ENCODE results near the gene TRIP12.
"Not testable (repeated sequence)": the region's sequence is repeated elsewhere in the genome, so short reads cannot be mapped to it uniquely, and the experiment has no call there.

The TRIP12 gene

DNA sequence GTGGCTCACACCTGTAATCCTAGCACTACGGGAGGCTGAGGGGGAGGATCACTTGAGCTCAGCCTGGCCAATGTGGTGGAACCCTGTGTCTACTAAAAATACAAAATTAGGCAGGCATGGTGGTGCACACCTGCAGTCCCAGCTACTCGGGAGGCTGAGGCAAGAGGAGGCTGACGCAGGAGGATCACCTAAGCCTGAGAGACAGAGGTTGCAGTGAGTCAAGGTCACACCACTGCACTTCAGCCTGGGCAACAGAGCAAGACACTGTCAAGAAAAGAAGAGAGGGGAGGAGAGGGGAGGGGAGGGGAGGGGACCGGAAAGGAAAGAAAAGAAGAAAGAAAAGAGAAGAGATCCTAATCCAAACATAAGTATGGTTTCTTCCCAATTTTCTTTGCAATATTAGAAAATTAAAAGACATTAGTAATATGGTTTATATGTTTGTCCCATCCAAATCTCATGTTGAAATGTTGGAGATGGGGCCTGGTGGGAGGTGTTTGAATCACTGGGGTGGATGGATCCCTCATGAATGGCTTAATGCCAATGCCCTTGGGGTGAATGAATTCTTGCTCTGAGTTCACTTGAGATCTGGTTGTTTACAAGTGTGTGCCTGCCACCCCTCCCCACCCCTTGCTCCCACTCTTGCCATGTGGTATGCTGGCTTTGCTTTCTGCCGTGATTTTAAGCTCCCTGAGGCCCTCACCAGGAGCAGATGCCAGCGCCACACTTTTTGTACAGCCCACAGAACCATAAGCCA is 50.7 kb downstream of the TRIP12 start:
- no peak for DNase-seq

- no peak for DNase-seq
Observed at GRCh38 chr2:229869226-229869625, 52.6 kb downstream of the TRIP12 start.

- DNase-seq: no peak
Observed at GRCh38 chr2:229868794-229869193, 53.0 kb downstream of the TRIP12 start.

DNA sequence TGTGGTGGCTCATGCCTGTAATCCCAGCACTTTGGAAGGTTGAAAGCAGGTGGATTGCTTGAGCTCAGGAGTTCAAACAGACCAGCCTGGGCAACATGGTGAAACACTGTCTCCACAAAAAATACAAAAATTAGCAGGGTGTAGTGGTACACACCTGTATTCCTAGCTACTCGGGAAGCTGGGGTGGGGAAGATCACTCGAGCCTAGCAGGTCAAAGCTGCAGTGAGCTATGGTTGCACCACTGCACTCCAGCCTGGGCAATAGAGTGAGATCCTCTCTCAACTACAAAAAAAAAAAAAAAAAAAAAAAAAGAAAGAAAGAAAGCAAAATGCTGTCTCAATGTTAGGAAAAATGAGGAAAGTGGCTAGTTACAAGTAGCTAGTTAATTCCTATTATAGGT is 56.8 kb downstream of the TRIP12 start:
- no peak for DNase-seq

DNA sequence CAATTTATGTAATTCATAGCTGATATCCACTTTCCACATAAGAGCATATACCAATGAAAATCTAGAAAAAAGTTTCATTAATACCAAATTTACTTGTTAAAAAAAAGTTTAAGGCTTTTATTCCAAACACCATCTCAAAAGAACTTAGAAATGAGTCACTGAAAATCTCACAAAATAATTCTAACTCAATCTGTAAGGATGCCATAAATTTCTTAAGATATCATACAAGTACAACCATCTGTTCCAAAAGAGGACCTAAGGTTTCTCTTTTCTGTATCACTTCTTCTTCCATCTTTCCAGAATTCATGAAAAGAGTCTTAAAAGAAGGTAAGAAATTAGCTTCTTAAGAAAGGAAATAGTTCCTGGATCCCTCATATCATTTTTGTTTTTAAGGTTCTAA is 60.4 kb downstream of the TRIP12 start:
- DNase-seq: no peak

- DNase-seq: no peak
Observed at GRCh38 chr2:229860334-229860733, 61.5 kb downstream of the TRIP12 start.

GRCh38 chr2:229858351-229858750 is 63.5 kb downstream of the TRIP12 start:
- DNase-seq: no peak

DNA sequence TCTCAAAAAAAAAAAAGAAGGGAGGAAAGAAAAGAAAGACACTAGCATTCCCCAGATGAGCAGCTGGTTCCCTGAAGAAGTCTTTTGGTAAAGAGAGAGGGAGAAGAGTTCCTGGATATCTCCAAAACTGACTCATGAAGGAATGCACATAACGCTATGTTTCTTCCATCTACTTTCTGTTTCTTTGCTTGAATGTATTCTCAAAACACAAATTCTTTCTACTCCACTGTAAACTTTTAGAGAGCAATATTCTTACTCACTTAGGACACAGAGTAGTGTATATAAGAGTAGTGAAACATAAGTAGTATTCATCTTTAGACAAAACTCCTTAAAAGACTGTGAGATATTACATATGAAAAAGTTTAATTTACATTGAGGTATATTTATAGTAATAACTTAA is 64.2 kb downstream of the TRIP12 start:
- DNase-seq: no peak

DNA sequence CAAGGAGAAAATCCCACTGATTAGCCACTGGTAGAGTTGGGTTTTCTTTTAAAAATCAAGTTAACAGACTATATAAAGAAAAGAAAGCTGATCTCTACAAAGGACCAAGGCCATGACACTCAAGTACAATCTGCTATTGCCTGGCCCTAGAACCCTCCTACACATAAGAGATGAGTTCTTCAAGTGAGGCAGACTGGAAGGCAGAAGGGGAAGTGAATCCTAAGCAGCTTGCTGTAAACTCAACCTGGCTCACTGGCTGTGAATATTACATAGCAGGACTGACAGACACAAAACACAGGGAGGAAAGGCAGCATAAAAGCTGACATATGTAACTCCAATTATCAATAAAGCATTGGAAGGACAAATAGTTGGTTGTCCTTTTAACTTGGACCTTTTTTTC is 65.4 kb downstream of the TRIP12 start:
- no peak for DNase-seq

- DNase-seq: no peak
Observed at GRCh38 chr2:229855116-229855515, 66.7 kb downstream of the TRIP12 start.

DNA sequence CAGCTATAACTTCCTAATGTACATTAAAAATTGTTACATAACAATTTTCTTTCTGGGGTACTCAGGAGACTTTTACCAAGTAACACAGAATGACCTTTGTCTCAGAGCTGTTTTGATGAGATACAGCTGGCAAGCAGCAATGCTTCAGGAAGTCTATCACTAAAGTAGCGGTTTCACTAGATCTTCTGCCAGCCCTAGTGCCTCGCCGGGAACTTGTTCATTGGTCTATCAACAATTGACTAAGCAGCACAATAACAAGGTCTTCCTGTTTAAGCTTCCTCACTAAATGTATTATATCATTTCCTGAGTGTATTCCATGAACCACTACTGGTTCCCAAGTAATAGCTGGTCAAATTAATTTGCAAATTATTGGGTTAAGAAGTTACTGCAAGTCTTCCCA is 69.2 kb downstream of the TRIP12 start:
- DNase-seq: peak; percentile 69

DNA sequence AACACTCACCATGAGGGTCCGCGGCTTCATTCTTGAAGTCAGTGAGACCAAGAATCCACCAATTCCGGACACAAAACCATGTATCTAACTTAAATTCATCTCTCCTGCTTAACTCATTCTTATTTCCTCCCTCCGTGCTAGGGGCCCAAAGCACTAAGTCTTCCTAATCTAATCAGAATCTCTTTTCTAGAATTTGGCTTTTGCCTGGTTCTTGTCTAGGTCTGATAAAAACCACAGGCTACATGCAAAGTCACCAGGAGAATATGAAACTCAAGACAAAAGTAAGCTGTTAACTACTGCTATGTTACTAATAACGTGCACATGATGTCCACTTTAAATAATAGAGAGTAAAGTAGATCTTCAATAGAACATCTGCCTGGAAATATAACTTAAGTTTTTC is 69.9 kb downstream of the TRIP12 start:
- no peak for DNase-seq

- DNase-seq: peak; percentile 7
Observed at GRCh38 chr2:229850355-229851275, 71.2 kb downstream of the TRIP12 start.

DNA sequence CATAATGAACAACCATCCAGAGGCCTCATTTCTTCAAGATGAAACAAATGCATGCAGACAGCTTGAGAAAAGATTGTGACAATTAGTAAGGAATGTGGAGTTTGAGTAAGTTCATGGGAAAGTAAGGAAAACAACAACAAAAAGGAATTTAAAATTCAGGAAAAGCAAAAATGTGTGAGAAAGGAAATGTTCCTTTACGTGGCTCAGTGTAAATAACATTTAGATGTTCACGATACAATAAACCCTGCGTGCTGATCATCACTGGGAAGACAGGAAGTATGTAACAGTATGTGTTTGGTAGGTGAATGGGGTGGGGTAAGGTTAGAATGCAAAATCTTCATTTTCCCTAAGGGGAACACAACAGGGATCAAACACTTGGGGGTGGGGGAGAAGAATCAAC is 72.7 kb downstream of the TRIP12 start:
- DNase-seq: no peak

- no peak for DNase-seq
Observed at GRCh38 chr2:229843613-229844012, 78.2 kb downstream of the TRIP12 start.

DNA sequence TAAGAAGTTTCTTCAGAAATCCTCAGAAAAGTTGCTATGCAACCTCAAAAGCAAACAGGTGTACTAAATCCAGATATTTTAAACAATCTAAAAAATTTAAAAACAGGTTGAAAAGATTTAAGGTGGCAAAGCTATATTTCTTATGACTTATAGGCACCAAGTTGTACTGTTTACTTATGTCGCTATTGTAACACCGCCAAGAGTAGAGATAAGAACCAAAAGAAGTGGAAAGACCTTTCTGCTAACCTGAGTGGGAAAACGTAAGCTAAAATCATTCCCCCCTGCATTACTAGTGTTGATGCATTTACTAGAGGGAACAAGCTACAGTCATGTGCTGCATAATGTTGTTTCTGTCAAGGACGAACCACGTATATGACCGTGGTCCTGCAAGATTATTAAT is 83.1 kb downstream of the TRIP12 start:
- no peak for DNase-seq

DNA sequence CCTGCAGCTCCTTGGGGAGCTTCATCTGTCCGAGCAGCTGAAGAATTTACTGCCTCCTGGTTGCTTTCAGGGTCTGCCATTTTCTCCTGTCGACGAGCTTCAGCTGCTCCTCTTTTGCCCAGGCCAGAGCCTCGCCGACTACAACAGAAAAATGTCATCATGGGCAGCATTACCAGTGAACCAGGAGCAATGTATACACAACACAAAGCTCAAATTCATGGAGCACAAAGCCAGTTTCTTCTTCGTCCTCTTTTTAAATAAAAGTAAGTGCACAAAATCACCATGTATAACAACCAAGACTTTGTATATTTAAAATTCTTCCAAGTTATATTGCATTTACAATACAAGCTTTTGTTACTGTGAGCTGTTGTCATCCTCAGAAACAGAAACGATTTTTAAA is 85.0 kb downstream of the TRIP12 start:
- no peak for DNase-seq

- peak; percentile 58 for DNase-seq
Observed at GRCh38 chr2:229835596-229836283, 86.1 kb downstream of the TRIP12 start.

DNA sequence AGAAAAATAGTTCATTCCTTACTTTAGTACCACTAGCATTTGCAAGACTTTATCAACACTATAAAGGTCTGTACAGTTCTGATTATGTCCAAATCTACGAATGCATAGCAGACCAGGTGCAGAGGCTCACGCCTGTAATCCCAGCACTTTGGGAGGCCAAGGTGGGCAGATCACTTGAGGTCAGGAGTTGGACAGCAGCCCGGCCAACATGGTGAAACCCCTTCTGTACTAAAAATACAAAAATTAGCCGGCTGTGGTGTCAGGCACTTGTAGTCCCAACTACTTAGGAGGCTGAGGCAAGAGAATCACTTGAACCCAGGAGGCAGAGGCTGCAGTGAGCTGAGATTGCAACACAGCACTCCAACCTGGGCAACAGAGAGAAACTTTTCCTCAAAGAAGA is 87.4 kb downstream of the TRIP12 start:
- not testable (repeated sequence) for DNase-seq

GRCh38 chr2:229832510-229832898 is 89.3 kb downstream of the TRIP12 start:
- no peak for DNase-seq

DNA sequence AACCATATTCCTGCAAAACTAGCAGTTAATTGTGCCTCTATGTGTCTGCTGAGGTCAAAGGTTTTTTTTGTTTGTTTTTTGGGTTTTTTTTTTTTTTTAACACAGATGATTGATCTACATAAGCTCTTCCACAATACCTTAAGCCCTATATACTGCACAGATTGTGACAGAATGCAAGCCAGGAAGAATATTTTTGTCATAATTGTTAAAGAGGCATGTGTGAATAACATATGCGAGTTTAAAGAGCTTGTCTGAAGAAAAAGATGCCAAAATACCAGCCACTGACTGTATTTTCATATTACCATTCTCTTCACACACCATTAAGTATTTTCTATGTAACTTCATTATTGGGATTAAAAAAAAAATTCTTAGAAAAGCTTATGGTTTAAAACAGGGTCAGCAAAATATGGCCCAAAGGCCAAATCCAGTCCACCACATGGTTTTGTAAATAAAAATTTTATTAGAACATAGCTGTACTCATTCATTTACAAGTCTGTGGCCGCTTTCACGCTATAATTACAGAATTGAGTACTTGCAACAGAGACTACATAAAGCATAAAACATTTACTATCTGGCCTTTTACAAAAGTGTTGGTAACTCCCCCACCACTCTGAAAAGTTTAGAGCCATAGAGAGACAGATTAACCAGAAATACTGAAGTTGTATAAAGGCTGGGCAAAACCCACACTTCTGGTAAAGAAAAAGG is 89.9 kb downstream of the TRIP12 start:
- DNase-seq: no peak

DNA sequence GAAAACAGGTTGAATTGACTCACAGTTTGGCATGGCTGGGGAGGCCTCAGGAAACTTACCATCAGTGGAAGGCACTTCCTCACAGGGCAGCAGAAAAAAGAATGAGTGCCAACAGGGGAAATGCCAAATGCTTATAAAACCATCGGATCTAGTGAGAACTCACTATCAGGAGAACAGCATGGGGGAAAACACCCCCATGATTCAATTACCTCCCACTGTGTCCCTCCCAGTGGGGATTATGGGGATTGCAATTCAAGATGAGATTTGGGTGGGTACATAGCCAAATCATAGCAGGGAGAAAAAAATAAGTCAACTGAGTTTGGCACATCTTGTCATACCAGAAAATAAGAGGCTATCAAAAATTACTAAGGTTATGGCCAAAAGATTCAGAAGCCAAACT is 96.3 kb downstream of the TRIP12 start:
- DNase-seq: no peak

DNA sequence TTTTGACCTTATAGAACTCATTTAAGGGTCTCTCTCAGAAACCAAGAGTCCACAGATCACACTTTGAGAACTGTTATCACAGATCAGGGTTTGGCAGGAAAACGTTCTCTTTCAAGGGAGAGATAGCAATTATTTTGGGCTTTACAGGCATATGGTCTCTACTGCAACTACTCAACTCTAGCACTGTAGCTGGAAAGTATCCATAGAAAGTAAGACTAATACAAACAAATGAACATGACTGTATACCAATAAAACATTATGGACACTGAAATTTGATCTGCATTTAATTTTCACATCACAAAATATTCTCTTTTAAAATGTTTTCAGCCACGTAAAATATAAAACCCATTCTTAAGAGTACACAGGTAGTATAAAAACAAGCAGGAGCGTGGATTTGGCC is 100.5 kb downstream of the TRIP12 start:
- DNase-seq: no peak

All from CD4-positive, alpha-beta T cell treated with Interleukin-17A for 1 hour (primary cell).